ENCODE data around the gene ADAMTSL1.

DNA sequence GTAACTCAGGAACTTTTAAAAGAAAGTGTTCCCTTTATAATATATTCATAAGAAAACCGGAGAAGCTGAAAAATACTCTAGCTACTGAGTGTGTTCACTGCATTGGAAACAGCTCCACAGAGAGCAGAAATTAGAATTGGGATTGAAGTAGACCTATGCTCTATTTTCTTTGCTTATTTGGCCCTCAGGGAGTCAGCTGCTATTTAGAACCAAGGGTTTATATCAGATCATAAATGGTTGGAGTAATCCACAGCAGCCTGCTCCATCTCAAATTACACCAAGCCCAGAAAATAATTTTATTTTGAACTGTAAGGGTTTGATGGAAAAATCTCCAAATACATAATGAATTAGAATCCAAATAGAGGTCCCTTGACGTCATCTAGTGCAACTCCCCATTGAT is 202.6 kb downstream of the ADAMTSL1 start:
- TF ChIP-seq CTCF (IDR thresholded peaks at IDR 0.05) (no peak), POLR2A (IDR thresholded peaks at IDR 0.05) (no peak), POLR2AphosphoS5 (IDR thresholded peaks at IDR 0.05) (no peak)
